AG10803 (cell line): Measurements from ENCODE around the gene DIS3L2.
A peak's percentile ranks its signal among the peaks of the same experiment; 100 is the strongest.

Source experiments
- DNase-seq: peaks from one replicate; pipeline ENCODE4 v3.0.0; 2010; ENCODE audit warnings: low read depth
- H3K4me3 ChIP-seq: 2 replicates; pipeline ENCODE4 v1.5.1; 2011; ENCODE audit warnings: mild to moderate bottlenecking, low read length, control low read depth
- TF ChIP-seq, protein P1 (sequence below): conservative IDR thresholded peaks from 2 replicates; pipeline ENCODE4 v1.5.1; 2011; ENCODE audit warnings: mild to moderate bottlenecking, low read length, control low read depth, inconsistent platforms

The DIS3L2 gene, protein sequence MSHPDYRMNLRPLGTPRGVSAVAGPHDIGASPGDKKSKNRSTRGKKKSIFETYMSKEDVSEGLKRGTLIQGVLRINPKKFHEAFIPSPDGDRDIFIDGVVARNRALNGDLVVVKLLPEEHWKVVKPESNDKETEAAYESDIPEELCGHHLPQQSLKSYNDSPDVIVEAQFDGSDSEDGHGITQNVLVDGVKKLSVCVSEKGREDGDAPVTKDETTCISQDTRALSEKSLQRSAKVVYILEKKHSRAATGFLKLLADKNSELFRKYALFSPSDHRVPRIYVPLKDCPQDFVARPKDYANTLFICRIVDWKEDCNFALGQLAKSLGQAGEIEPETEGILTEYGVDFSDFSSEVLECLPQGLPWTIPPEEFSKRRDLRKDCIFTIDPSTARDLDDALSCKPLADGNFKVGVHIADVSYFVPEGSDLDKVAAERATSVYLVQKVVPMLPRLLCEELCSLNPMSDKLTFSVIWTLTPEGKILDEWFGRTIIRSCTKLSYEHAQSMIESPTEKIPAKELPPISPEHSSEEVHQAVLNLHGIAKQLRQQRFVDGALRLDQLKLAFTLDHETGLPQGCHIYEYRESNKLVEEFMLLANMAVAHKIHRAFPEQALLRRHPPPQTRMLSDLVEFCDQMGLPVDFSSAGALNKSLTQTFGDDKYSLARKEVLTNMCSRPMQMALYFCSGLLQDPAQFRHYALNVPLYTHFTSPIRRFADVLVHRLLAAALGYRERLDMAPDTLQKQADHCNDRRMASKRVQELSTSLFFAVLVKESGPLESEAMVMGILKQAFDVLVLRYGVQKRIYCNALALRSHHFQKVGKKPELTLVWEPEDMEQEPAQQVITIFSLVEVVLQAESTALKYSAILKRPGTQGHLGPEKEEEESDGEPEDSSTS

GRCh38 chr2:231961349-231962166, at the start of gene DIS3L2:
TSS of gene DIS3L2 (plus strand) at chr2:231961713. CDS start at chr2:232014928, 53,215 bp downstream.
- H3K4me3 ChIP-seq: peak within 1 kb of the TSS; percentile 93
- TF ChIP-seq, protein P1, sequence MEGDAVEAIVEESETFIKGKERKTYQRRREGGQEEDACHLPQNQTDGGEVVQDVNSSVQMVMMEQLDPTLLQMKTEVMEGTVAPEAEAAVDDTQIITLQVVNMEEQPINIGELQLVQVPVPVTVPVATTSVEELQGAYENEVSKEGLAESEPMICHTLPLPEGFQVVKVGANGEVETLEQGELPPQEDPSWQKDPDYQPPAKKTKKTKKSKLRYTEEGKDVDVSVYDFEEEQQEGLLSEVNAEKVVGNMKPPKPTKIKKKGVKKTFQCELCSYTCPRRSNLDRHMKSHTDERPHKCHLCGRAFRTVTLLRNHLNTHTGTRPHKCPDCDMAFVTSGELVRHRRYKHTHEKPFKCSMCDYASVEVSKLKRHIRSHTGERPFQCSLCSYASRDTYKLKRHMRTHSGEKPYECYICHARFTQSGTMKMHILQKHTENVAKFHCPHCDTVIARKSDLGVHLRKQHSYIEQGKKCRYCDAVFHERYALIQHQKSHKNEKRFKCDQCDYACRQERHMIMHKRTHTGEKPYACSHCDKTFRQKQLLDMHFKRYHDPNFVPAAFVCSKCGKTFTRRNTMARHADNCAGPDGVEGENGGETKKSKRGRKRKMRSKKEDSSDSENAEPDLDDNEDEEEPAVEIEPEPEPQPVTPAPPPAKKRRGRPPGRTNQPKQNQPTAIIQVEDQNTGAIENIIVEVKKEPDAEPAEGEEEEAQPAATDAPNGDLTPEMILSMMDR: no peak
- DNase-seq: peak; percentile 76

DNA sequence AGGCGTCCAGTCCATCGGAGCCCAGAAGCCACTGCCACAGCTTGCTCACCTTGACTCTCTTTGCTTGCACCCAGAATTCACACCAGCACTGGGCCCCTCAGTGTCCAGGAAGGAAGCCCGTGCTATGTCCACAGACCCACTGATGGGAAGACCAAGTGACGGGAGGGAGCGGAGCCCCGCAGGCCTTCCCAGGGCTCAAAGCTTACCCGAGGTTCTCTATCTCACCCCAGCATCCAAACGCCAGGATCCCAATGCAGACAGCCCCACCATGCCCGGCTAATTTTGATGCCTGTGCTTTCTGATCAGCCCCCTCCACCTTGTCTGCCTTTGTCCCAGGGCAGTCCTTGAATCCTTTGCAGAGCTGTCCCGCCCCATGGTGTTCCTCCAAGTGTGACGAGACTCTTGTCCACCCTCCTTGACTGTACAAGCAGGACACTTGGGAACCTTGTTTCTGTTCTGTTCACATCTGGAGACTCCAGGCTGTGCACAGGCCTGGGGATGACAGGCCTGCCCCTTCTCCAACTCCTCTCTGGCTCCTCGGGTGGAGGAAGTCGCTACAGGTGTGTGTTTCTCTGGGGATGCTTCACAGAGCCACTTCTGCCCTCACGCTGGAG, 47.3 kb upstream of the DIS3L2 start:
- TF ChIP-seq, protein P1: no peak
- H3K4me3 ChIP-seq: no peak overlapping the region
- no peak for DNase-seq

DNA sequence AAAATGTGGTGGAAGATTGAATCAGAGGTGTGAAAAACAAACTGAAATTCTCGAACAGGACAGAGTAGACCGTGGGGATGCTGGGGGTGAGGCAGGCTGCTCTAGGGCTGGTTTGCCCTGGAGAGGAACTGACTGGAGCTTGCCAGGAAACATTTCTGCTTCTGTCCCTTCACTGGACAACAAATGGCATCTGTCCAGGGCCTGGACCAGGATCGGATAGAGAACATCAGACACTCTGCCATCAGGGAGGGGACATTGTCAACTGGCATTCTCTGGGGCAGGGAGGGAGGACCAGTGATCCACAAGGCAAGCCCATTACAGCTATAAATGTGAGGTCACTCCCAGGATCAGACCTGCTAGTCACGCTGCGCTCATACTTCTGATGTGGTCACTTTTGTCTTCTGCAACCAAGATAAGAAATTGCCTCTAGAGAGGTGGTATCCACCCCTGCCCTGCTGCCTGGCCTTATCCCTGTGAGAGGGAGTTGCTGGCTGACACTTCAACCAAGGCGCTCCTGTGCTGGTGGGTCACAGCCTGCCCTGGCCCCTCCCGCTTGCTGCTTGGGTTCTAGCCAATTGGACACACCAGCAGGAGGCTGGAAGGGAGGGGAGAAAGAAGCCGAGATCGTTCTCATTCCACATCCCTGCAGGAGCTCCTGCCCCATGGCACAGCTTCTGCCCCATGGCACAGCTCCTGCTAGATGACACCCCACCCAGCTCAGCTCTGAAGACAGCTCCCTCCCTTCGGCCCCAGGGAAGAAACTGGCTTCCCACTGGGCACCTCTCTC, 44.0 kb upstream of the DIS3L2 start:
- no peak for DNase-seq
- no peak overlapping the region for H3K4me3 ChIP-seq
- TF ChIP-seq, protein P1: no peak

GRCh38 chr2:231918501-231919330, 42.8 kb upstream of the DIS3L2 start:
- DNase-seq: no peak
- TF ChIP-seq, protein P1: no peak

DNA sequence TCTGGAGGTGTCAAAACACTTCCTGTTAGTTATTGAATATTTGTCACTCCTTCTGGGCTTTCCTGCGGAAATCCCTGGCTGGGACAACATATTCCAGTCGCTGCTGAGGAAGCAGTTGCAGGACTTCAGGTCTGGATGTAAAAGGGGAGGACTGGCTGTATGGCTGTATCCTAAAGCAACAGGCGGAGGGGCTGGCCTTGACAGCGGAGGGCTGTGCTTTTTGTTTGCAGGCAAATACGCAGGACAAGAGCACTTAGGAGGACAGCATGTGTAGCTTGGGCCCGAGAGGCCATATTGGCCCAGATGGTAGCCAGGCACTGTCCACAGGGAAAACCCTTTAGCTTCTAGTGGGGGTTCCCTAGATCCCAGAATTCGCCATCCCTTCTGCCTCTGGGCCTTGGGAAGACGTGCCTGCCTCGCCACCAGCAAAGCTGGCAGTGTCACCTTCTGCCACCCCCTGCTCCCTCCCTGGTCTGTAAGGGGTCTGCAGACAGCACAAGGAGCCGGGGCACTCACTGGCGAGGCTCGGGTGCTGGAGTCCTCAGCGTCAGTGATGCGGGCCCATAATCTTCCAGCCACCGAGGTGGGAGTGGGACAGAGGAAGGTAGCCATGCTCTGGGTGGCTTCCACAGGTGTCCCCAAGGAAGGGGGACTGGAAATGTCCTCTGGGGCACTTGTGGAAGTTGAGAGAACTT, 42.0 kb upstream of the DIS3L2 start:
- no peak for DNase-seq
- no peak overlapping the region for H3K4me3 ChIP-seq
- TF ChIP-seq, protein P1: no peak

More at GRCh38 chr2:231918501-231919330, 42.8 kb upstream of the DIS3L2 start:
- H3K4me3 ChIP-seq: no peak overlapping the region
